Transverse colon (tissue), 4 donors: ENCODE results near the gene EHD4. TPM values are rescaled to one million over a fixed set of nuclear protein-coding genes. Genes with fewer than 3 reads are reported as not detected.
A peak's percentile ranks its signal among the peaks of the same experiment; 100 is the strongest.

ENCODE experiments used
- DNase-seq: peaks from one replicate; pipeline ENCODE4 v3.0.0-alpha.2; 2019
- H3K27ac ChIP-seq, 4 donors: fragments of 200-600 bp; sonication (generic); 2 replicates each; pipeline ENCODE4 v1.5.1; 2016 to 2018; ENCODE audit warnings: inconsistent platforms in 4 of 4
- H3K27me3 ChIP-seq: fragments of 200-600 bp; sonication (generic); 2 replicates; pipeline ENCODE4 v1.5.1; 2017; ENCODE audit warnings: inconsistent platforms
- H3K36me3 ChIP-seq, 4 donors: fragments of 200-600 bp; sonication (generic); 2 replicates each; pipeline ENCODE4 v1.5.1; 2017 to 2019; ENCODE audit warnings: inconsistent platforms in 4 of 4
- H3K4me1 ChIP-seq, 4 donors: fragments of 200-600 bp; sonication (generic); 2 replicates each; pipeline ENCODE4 v1.5.1; 2017 to 2020; ENCODE audit warnings: inconsistent platforms in 4 of 4
- H3K4me3 ChIP-seq, 4 donors: fragments of 200-600 bp; sonication (generic); 1 replicate in 1 of 4; 2 replicates in 3 of 4; pipeline versions ENCODE4 v1.5.1 to v1.6.1; 2017 to 2019; ENCODE audit warnings: inconsistent platforms in 4 of 4
- H3K9me3 ChIP-seq, 2 donors: fragments of 200-600 bp; sonication (generic); 2 replicates each; pipeline ENCODE4 v1.5.1; 2017 to 2019; ENCODE audit warnings: inconsistent platforms in 2 of 2
- EP300 ChIP-seq: sonication (generic); formaldehyde crosslinking; IDR thresholded peaks from one replicate; pipeline ENCODE4 v1.6.1; 2017; ENCODE audit warnings: antibody characterized with exemption, low read depth
- POLR2A ChIP-seq: fragments of 450-650 bp; IDR thresholded peaks from one replicate; pipeline ENCODE4 v1.6.1; 2016; ENCODE audit warnings: antibody characterized with exemption, mild to moderate bottlenecking, moderate library complexity
- POLR2AphosphoS5 ChIP-seq, 3 donors: sonication (generic); formaldehyde crosslinking; IDR thresholded peaks; one replicate each; pipeline ENCODE4 v1.6.1; 2016; ENCODE audit warnings: antibody characterized with exemption in 3 of 3
- WGBS, 2 donors: methylation state at CpG; one replicate each; pipeline ENCODE4 v1.1.5; 2018; ENCODE audit warnings: low coverage in 1 of 2; 5-methylcytosine and 5-hydroxymethylcytosine counted together
- in situ Hi-C, 4 donors: fragments of 200-750 bp; cut with MboI; loops; one replicate each; pipeline versions ENCODE4 v1.15.0 to v1.15.1; 2017; ENCODE audit warnings: low sequenced_read_pairs in 3 of 4, low pct_ligation_motif_present in 1 of 4, low pct_unique_long_range_greater_than_20kb in 1 of 4
- intact Hi-C: fragments of 100-400 bp; cut with DNase I; formaldehyde crosslinking; loops from one replicate; pipeline ENCODE4 v1.15.1; 2023; ENCODE audit warnings: low total_unique reads
- total RNA-seq, 4 donors: library from RNA; depleted of rRNA; stranded (reverse); fragments of >200 nt; gene quantifications; one replicate each; pipeline ENCODE4 v1.1.0, GENCODE V29; 2016
- TF ChIP-seq, protein P1 (sequence below), 5 experiments: fragments of 200-600 bp in 3 of 5; fragments of 450-650 bp in 2 of 5; sonication (generic) in 3 of 5; IDR thresholded peaks; 1 replicate in 2 of 5; 2 replicates in 3 of 5; pipeline ENCODE4 v1.5.1; 2016 to 2017; ENCODE audit warnings: antibody characterized with exemption in 5 of 5, inconsistent platforms in 3 of 5, mild to moderate bottlenecking in 2 of 5, moderate library complexity in 1 of 5

Gene EHD4
- total RNA-seq, 4 donors from 2014 or later, result 16.9 to 55.4 (median 35.5) TPM

DNA sequence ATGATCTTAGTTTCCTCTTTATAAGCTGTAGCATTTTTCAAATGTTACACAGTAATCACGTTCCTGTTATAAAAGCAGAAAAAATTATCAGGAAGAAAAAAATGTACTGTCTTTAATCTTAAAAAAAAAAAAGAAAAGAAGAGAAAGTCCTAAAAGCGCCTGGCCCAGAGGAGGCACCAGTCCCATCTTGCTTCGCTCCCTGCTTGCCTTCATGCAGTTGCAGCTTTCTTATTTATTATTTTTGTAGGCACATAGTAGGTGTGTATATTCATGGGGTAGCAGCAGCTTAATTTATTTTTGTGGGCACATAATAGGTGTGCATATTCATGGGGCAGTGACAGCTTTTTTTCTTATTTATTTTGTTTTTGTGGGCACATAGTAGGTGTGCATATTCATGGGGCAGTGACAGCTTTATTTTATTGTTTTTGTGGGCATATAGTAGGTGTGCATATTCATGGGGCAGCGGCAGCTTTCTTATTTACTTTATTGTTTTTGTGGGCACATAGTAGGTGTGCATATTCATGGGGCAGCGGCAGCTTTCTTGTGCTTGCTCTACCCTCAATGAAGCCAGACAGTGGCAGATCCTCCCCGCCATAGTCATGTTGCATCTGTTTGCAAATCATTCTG is 5.5 kb upstream of the EHD4 start:
- in situ Hi-C loops, result no loop called here
- no peak overlapping the region for H3K27ac ChIP-seq
- intact Hi-C loops, result no loop called here
- H3K27me3 ChIP-seq, result no peaks in the 10 kb centered on the region
- H3K36me3 ChIP-seq, result no peaks in the 10 kb centered on the region
- no peak overlapping the region for H3K4me3 ChIP-seq
- TF ChIP-seq, protein P1, sequence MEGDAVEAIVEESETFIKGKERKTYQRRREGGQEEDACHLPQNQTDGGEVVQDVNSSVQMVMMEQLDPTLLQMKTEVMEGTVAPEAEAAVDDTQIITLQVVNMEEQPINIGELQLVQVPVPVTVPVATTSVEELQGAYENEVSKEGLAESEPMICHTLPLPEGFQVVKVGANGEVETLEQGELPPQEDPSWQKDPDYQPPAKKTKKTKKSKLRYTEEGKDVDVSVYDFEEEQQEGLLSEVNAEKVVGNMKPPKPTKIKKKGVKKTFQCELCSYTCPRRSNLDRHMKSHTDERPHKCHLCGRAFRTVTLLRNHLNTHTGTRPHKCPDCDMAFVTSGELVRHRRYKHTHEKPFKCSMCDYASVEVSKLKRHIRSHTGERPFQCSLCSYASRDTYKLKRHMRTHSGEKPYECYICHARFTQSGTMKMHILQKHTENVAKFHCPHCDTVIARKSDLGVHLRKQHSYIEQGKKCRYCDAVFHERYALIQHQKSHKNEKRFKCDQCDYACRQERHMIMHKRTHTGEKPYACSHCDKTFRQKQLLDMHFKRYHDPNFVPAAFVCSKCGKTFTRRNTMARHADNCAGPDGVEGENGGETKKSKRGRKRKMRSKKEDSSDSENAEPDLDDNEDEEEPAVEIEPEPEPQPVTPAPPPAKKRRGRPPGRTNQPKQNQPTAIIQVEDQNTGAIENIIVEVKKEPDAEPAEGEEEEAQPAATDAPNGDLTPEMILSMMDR (IDR thresholded peaks at IDR 0.05), result no peak
- no peak for TF ChIP-seq EP300
- no peak for TF ChIP-seq POLR2AphosphoS5 (IDR thresholded peaks at IDR 0.05)
- TF ChIP-seq POLR2A, result no peak
- H3K9me3 ChIP-seq, result no peaks in the 10 kb centered on the region
- DNase-seq, result no peak
- WGBS, 2 donors, result 83 to 86% methylated on average over 6 of the region's 6 CpGs
- peaks cover 5 to 31% (median 24%) of the 10 kb centered on the region in 4 donors for H3K4me1 ChIP-seq

DNA sequence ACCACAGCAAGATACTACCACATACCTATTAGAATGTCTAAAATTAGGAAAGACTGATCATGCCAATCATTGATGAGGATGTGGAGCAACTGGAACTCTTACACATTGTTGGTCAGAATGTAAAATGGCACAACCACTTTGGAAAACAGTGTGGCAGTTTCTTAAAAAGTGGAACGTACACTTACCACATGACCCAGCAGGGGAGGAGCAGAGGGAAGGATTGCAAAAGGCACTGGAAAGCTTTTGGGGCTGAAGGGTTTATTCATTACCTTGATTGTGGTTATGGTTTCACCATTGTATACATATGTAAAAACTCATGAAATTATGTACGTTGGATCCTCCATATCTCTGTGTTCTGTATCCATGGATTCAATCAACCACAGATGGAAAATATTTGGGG is 3.3 kb upstream of the EHD4 start:
- Histone ChIP-seq H3K27me3 (no peaks in the 10 kb centered on the region), H3K4me1 (peaks cover 5 to 33% (median 24%) of the 10 kb centered on the region in 4 donors), H3K9me3 (no peaks in the 10 kb centered on the region), H3K36me3 (no peaks in the 10 kb centered on the region), H3K27ac (no peak overlapping the region), H3K4me3 (no peak overlapping the region)
- in situ Hi-C loops, result no loop called here
- intact Hi-C loops, result no loop called here
- no peak for DNase-seq
- TF ChIP-seq POLR2A, result no peak
- no peak for TF ChIP-seq EP300
- TF ChIP-seq, protein P1 (IDR thresholded peaks at IDR 0.05), result no peak
- no peak for TF ChIP-seq POLR2AphosphoS5 (IDR thresholded peaks at IDR 0.05)
- 63 to 67% methylated on average over 1 to 2 of the region's 2 CpGs for WGBS, 2 donors

DNA sequence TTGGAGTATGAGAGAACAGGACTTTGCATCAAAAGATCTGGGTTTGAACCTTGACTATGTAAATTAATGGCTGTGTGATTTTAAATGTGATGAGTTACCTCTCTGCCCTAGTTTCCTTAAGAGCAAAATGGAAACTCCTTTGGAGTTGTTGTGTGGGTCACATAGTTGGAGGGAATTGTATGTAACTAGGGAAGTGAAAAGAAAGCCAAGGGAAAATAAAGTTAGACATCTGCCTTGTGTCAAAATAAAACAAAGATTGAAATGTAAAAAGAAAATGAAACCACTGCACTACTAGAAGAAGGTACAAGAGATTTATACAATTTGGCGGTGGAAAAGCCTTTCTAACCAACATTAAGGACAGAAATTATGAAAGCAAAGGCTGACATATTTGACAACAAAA is 1.7 kb upstream of the EHD4 start:
- 13 to 56% methylated on average over 1 of the region's 1 CpG for WGBS, 2 donors
- intact Hi-C loops, result no loop called here
- DNase-seq, result no peak
- Histone ChIP-seq H3K27ac (peak overlapping the region; percentile 21 to 96 (median 88)), H3K36me3 (no peaks in the 10 kb centered on the region), H3K27me3 (no peaks in the 10 kb centered on the region), H3K4me3 (no peak overlapping the region), H3K9me3 (no peaks in the 10 kb centered on the region), H3K4me1 (peaks cover 0 to 42% (median 29%) of the 10 kb centered on the region in 4 donors)
- in situ Hi-C loops, result no loop called here
- TF ChIP-seq POLR2AphosphoS5 (IDR thresholded peaks at IDR 0.05) (no peak), POLR2A (no peak), EP300 (no peak)
- TF ChIP-seq, protein P1 (IDR thresholded peaks at IDR 0.05), result no peak

DNA sequence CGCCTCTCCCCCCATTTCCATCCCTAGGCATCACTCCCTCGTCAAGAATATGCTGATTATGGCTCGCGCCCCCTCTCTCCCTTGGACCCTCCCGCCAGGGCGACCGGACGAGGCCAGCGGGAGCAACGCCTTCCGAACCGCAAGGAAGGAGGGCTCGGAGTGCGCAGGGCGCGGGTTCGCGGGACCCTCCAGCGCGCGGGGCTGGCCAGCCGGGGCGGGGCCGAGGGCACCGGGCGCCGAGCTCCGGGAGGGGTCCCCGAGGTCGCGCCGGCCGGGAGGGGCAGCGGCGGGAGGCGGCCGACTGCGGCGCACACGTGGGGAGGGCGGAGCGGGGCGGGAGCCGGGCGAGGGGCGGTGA is 483 bp downstream of the EHD4 start:
- intact Hi-C loops (no loop called here), in situ Hi-C loops (no loop called here)
- 1 to 17% methylated on average over 1 to 11 of the region's 46 CpGs for WGBS, 2 donors
- DNase-seq, result no peak
- peaks cover 0 to 63% (median 42%) of the 10 kb centered on the region in 4 donors for H3K4me1 ChIP-seq
- H3K9me3 ChIP-seq, result no peaks in the 10 kb centered on the region
- peak overlapping the region; percentile 82 to 96 (median 92) for H3K27ac ChIP-seq
- no peaks in the 10 kb centered on the region for H3K27me3 ChIP-seq
- TF ChIP-seq POLR2AphosphoS5 (IDR thresholded peaks at IDR 0.05), result no peak
- TF ChIP-seq POLR2A, result no peak
- peak overlapping the region; percentile 67 to 94 (median 76) for H3K4me3 ChIP-seq
- no peaks in the 10 kb centered on the region for H3K36me3 ChIP-seq
